Kidney (tissue), 14 donors: ENCODE results near the gene SPTLC1. TPM values are rescaled to one million over a fixed set of nuclear protein-coding genes. Genes with fewer than 3 reads are reported as not detected.

Experiments
- DNase-seq, 5 donors: peaks; one replicate each; pipeline ENCODE4 v3.0.0-alpha.2; 2013 to 2020
- FAIRE-seq: peaks from 2 replicates; lab custom pipeline; 2012; peaks lifted over from hg19 to GRCh38; lab: Jason Lieb, UNC
- H3K27ac ChIP-seq, 2 donors: one replicate each; pipeline ENCODE4 v1.7.0; 2013; ENCODE audit warnings: low read depth in 2 of 2, low read length in 2 of 2, inconsistent platforms in 1 of 2
- H3K27me3 ChIP-seq: one replicate; pipeline ENCODE4 v1.7.1; 2013; ENCODE audit warnings: low read length, inconsistent platforms; ENCODE audit not compliant: control insufficient read depth, insufficient read depth
- H3K36me3 ChIP-seq, 3 donors: one replicate each; pipeline versions ENCODE4 v1.7.0 to v1.7.1; 2013; ENCODE audit warnings: low read length in 3 of 3, control low read depth in 1 of 3, inconsistent platforms in 1 of 3; ENCODE audit not compliant: insufficient read depth in 3 of 3, control insufficient read depth in 2 of 3
- H3K4me1 ChIP-seq, 3 donors: one replicate each; pipeline versions ENCODE4 v1.7.0 to v1.7.1; 2013; ENCODE audit warnings: low read length in 3 of 3, inconsistent platforms in 1 of 3, low read depth in 1 of 3; ENCODE audit not compliant: control insufficient read depth in 2 of 3, insufficient read depth in 2 of 3
- H3K4me3 ChIP-seq, 3 donors: one replicate each; pipeline versions ENCODE4 v1.7.0 to v1.8.1; 2013; ENCODE audit warnings: low read length in 3 of 3, control low read depth in 1 of 3, inconsistent platforms in 1 of 3
- H3K9ac ChIP-seq, 3 donors: one replicate each; pipeline versions ENCODE4 v1.7.0 to v1.7.1; 2013; ENCODE audit warnings: low read length in 3 of 3, control low read depth in 1 of 3, inconsistent platforms in 1 of 3
- H3K9me3 ChIP-seq, 3 donors: one replicate each; pipeline versions ENCODE4 v1.7.0 to v1.7.1; 2013; ENCODE audit warnings: low read length in 3 of 3, control low read depth in 1 of 3, inconsistent platforms in 1 of 3; ENCODE audit not compliant: control insufficient read depth in 2 of 3, insufficient read depth in 1 of 3
- CTCF ChIP-seq: IDR thresholded peaks from 3 replicates; pipeline ENCODE4 v1.5.1; 2012; ENCODE audit warnings: mild to moderate bottlenecking, moderate library complexity, borderline replicate concordance; ENCODE audit not compliant: insufficient read depth; ENCODE audit errors: extremely low read depth
- intact Hi-C: fragments of 100-400 bp; cut with DNase I; formaldehyde crosslinking; loops from one replicate; pipeline ENCODE4 v1.11.1; 2022
- polyA plus RNA-seq: library from polyadenylated mRNA; stranded (reverse); fragments of 350-450 nt; fragmentation: Illumina TruSeq; extraction: RNeasy Lipid Tissue Mini Kit (QIAGEN cat#74804); gene quantifications from one replicate; pipeline ENCODE4 v1.2.3, GENCODE V29; 2014; ENCODE audit warnings: low read depth, low replicate concordance; ENCODE audit not compliant: insufficient read depth
- total RNA-seq: library from RNA; stranded (reverse); fragmentation: NEBNext Ultra II Directional; extraction: Animal tissue kit (Norgen Biotek cat#: 25700); gene quantifications from one replicate; pipeline ENCODE4 v1.2.1, GENCODE V29; 2021
- donor health status: control.
- donor health status: control.
- donor health status: control.
- donor health status: control.
- donor health status: control.
- donor health status: DM: yes; HTN: yes; CAD: no.
- donor health status: Normal renal cell carcinoma (clear cell type).

Gene SPTLC1
- total and polyA plus RNA-seq, 2 donors from 2014 or later, result 29.4 to 72.2 TPM

DNA sequence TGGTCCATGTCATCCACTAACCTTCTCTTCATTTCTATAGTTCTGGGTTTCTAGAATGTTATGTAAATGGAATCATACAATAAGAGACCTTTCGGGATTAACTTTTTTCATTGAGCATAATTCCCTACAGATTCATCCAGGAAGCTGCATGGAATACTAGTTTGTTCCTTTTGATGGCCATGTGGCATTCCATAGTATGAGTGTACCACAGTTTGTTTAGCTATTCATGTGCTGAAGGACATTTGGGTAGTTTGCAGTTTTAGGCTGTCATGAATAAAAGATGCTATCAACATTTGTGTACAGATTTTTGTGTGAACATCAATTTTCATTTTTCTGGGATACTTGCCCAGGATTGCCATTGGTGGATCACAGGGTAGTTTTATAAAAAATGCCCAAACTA, 6.8 kb upstream of the SPTLC1 start:
- DNase-seq (no peak), FAIRE-seq (no peak)
- Histone ChIP-seq H3K4me3 (no peak overlapping the region), H3K27me3 (no peaks in the 10 kb centered on the region), H3K36me3 (no peaks in the 10 kb centered on the region), H3K4me1 (no peaks in the 10 kb centered on the region), H3K9me3 (no peaks in the 10 kb centered on the region), H3K27ac (no peak overlapping the region), H3K9ac (no peak overlapping the region)
- no peak for TF ChIP-seq CTCF
- intact Hi-C loops, result no loop called here

- TF ChIP-seq CTCF, result no peak
- Histone ChIP-seq H3K9me3 (no peaks in the 10 kb centered on the region), H3K9ac (no peak overlapping the region), H3K4me3 (no peak overlapping the region), H3K4me1 (no peaks in the 10 kb centered on the region), H3K27ac (no peak overlapping the region), H3K27me3 (no peaks in the 10 kb centered on the region), H3K36me3 (no peaks in the 10 kb centered on the region)
- DNase-seq, result no peak
- FAIRE-seq, result no peak
- intact Hi-C loops, result no loop called here
Observed at GRCh38 chr9:92121265-92121664, 6.1 kb upstream of the SPTLC1 start.

DNA sequence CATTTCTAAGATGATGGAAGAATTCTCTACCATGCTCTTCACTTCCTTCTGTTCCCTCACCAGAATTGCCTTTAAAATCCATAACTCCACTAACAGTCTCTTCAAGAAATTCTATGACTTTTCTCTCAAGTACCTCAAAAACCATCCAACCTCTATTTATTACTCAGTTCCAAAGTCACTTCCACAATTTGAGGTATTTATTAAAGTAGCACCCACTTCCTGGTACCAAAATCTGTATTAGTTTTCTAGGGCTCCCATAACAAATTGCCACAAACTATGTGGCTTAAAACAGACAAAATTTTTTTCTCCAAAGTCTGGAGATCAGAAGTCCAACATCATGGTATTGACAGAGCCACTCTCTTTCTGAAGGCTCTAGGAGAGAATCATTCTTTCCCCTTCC, 4.9 kb upstream of the SPTLC1 start:
- Histone ChIP-seq H3K9me3 (no peaks in the 10 kb centered on the region), H3K36me3 (no peaks in the 10 kb centered on the region), H3K27ac (no peak overlapping the region), H3K27me3 (no peaks in the 10 kb centered on the region), H3K9ac (no peak overlapping the region), H3K4me1 (no peaks in the 10 kb centered on the region), H3K4me3 (no peak overlapping the region)
- DNase-seq, result no peak
- intact Hi-C loops, result no loop called here
- TF ChIP-seq CTCF, result no peak
- FAIRE-seq, result no peak

GRCh38 chr9:92119586-92119985, 4.4 kb upstream of the SPTLC1 start:
- Histone ChIP-seq H3K9me3 (no peaks in the 10 kb centered on the region), H3K9ac (no peak overlapping the region), H3K27ac (no peak overlapping the region), H3K36me3 (no peaks in the 10 kb centered on the region), H3K4me1 (no peaks in the 10 kb centered on the region), H3K27me3 (no peaks in the 10 kb centered on the region), H3K4me3 (no peak overlapping the region)
- FAIRE-seq, result no peak
- DNase-seq, result no peak
- TF ChIP-seq CTCF, result no peak
- intact Hi-C loops, result no loop called here
